ENCODE results near the gene KCNG4. TPM values are rescaled to one million over a fixed set of nuclear protein-coding genes. Genes with fewer than 3 reads are reported as not detected.
A peak's percentile ranks its signal among the peaks of the same experiment; 100 is the strongest.

KCNG4 gene
- total RNA-seq, 1 experiment from 2014 or later: not detected

GRCh38 chr16:84229471-84229870 lies 10.3 kb downstream of the KCNG4 start:
- Histone ChIP-seq H3K79me2 (ENCODE audit: insufficient read depth, low read length) (no peaks in the 10 kb centered on the region), H3K4me2 (ENCODE audit: low read length) (peak overlapping the region; percentile 78), H3K36me3 (ENCODE audit: control insufficient read depth in 1 of 2, insufficient read depth in 2 of 2, low read length in 2 of 2) (no peaks in the 10 kb centered on the region), H4K20me1 (ENCODE audit: insufficient read depth) (no peaks in the 10 kb centered on the region), H3K4me1 (ENCODE audit: control insufficient read depth in 1 of 2, insufficient read depth in 2 of 2, low read length in 2 of 2) (peaks cover 17 to 37% of the 10 kb centered on the region in 2 experiments), H3K9me2 (ENCODE audit: insufficient read depth) (no peaks in the 10 kb centered on the region), H3K9me3 (ENCODE audit: control insufficient read depth in 1 of 2, insufficient read depth in 1 of 2, low read depth in 1 of 2, low read length in 2 of 2) (no peaks in the 10 kb centered on the region), H3K27me3 (ENCODE audit: insufficient read depth, low read length) (peaks cover 8% of the 10 kb centered on the region; the same call in 1 of the 2 replicates), H3K4me3 (replicated peaks in 1 of 2; ENCODE audit: low read depth in 1 of 2, low read length in 2 of 2) (no peak overlapping the region), H3K9ac (ENCODE audit: low read length) (no peak overlapping the region), H3K27ac (ENCODE audit: low read depth, low read length) (no peak overlapping the region), H2AFZ (ENCODE audit: low read depth, low read length, poor library complexity, severe bottlenecking) (no peak overlapping the region)
- POLR2A ChIA-PET: no interaction called here
- TF ChIP-seq, protein P1, sequence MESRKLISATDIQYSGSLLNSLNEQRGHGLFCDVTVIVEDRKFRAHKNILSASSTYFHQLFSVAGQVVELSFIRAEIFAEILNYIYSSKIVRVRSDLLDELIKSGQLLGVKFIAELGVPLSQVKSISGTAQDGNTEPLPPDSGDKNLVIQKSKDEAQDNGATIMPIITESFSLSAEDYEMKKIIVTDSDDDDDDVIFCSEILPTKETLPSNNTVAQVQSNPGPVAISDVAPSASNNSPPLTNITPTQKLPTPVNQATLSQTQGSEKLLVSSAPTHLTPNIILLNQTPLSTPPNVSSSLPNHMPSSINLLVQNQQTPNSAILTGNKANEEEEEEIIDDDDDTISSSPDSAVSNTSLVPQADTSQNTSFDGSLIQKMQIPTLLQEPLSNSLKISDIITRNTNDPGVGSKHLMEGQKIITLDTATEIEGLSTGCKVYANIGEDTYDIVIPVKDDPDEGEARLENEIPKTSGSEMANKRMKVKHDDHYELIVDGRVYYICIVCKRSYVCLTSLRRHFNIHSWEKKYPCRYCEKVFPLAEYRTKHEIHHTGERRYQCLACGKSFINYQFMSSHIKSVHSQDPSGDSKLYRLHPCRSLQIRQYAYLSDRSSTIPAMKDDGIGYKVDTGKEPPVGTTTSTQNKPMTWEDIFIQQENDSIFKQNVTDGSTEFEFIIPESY (IDR thresholded peaks at IDR 0.05; ENCODE audit: extremely low read depth, insufficient replicate concordance, low read length): no peak
- DNase-seq (ENCODE audit: low read depth, low spot score) (no peak), ATAC-seq (no peak)
- no TSS peak for BruUV-seq (replicated peaks)
- RAD21 ChIA-PET (ENCODE audit: low non-redundant PET in 1 of 2, low total read pairs in 2 of 2, uncharacterized antibody in 2 of 2, unreplicated experiment in 2 of 2): interaction anchor here in 1 of 2 experiments (0.7 kb wide), 1 partner anchor 25 kb away, joined by 3 read pairs; no protein-coding TSS in a partner anchor
- CTCF ChIA-PET: no interaction called here
- intact Hi-C loops (cut with micrococcal nuclease): no loop called here

DNA sequence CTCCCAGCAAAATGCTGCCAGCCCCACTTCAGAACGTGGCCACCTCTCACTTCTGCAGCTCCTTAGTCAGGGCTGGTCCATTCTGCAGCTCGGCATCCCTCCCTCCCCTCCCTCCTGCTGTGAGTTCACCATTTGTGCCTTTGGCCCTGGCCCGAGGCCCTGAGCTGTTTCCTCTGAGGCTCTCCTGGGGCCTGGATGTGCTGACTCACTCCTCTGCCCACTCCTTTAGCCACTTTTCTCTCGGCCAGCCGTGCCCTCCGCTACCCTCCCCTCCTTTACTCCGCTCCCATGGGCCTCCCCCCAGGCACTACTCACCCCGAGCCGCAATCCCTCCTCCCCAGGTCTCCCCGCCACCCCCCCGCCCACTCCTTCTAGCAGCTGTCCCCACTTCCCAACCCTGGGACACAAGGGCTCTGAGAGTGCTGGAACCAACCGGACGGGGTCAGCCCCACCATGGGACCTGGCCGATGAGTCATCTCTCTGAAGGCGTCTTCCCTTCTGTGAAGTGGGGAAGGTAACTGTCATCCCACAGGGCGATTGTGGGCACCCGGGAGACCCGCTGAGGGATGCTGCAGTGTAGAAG lies 11.5 kb downstream of the KCNG4 start:
- no TSS peak for BruUV-seq (replicated peaks)
- H2AFZ ChIP-seq (ENCODE audit: low read depth, low read length, poor library complexity, severe bottlenecking): peak overlapping the region; percentile 3
- H3K9me2 ChIP-seq (ENCODE audit: insufficient read depth): no peaks in the 10 kb centered on the region
- RAD21 ChIA-PET (ENCODE audit: low non-redundant PET in 1 of 2, low total read pairs in 2 of 2, uncharacterized antibody in 2 of 2, unreplicated experiment in 2 of 2): interaction anchor here in 1 of 2 experiments (0.8 to 0.9 kb wide), 2 partner anchors 41 to 80 kb away, joined by 3 to 4 read pairs; partner anchors contain the start of gene TAF1C
- peak overlapping the region; percentile 27 to 48 for H3K4me3 ChIP-seq (replicated peaks in 1 of 2; ENCODE audit: low read depth in 1 of 2, low read length in 2 of 2)
- CTCF ChIA-PET: interaction anchor here (1.0 to 2.0 kb wide), 4 partner anchors 41 to 144 kb away, joined by 4 to 9 read pairs (median 6); partner anchors contain the start of gene TAF1C
- H3K27me3 ChIP-seq (ENCODE audit: insufficient read depth, low read length): peaks cover 8% of the 10 kb centered on the region; the same call in 1 of the 2 replicates
- no peaks in the 10 kb centered on the region for H4K20me1 ChIP-seq (ENCODE audit: insufficient read depth)
- intact Hi-C loops (cut with micrococcal nuclease): no loop called here
- H3K27ac ChIP-seq (ENCODE audit: low read depth, low read length): peak overlapping the region; percentile 5
- no peaks in the 10 kb centered on the region for H3K36me3 ChIP-seq (ENCODE audit: control insufficient read depth in 1 of 2, insufficient read depth in 2 of 2, low read length in 2 of 2)
- ATAC-seq (peak; percentile 87), DNase-seq (ENCODE audit: low read depth, low spot score) (peak; percentile 76)
- H3K4me1 ChIP-seq (ENCODE audit: control insufficient read depth in 1 of 2, insufficient read depth in 2 of 2, low read length in 2 of 2): peaks cover 22 to 48% of the 10 kb centered on the region in 2 experiments
- peak overlapping the region; percentile 78 for H3K4me2 ChIP-seq (ENCODE audit: low read length)
- no peaks in the 10 kb centered on the region for H3K79me2 ChIP-seq (ENCODE audit: insufficient read depth, low read length)
- peak overlapping the region; percentile 51 for H3K9ac ChIP-seq (ENCODE audit: low read length)
- POLR2A ChIA-PET: interaction anchor here (0.6 to 1.5 kb wide), 4 partner anchors 42 to 313 kb away, joined by 3 to 5 read pairs (median 4); partner anchors contain the start of genes MBTPS1 and TAF1C
- H3K9me3 ChIP-seq (ENCODE audit: control insufficient read depth in 1 of 2, insufficient read depth in 1 of 2, low read depth in 1 of 2, low read length in 2 of 2): no peaks in the 10 kb centered on the region
- peak; percentile 62; the same call in 1 of the 2 replicates for TF ChIP-seq POLR2AphosphoS5 (IDR thresholded peaks at IDR 0.05; ENCODE audit: low read depth, low read length)
- TF ChIP-seq SRF (IDR thresholded peaks at IDR 0.05; ENCODE audit: low read depth): no peak
- no peak for TF ChIP-seq RAD21 (IDR thresholded peaks at IDR 0.05; ENCODE audit: low read depth)
- peak; percentile 56 for TF ChIP-seq TCF7L2 (IDR thresholded peaks at IDR 0.05; ENCODE audit: borderline replicate concordance, extremely low read depth, insufficient read depth, insufficient read length)
- TF ChIP-seq SP1 (IDR thresholded peaks at IDR 0.05; ENCODE audit: low read depth): no peak; the same call in none of the 2 replicates
- TF ChIP-seq FOSL1 (IDR thresholded peaks at IDR 0.05; ENCODE audit: low read depth): peak; percentile 81
- TF ChIP-seq, protein P2, sequence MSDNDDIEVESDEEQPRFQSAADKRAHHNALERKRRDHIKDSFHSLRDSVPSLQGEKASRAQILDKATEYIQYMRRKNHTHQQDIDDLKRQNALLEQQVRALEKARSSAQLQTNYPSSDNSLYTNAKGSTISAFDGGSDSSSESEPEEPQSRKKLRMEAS (IDR thresholded peaks at IDR 0.05): no peak
- no peak for TF ChIP-seq SIN3A (IDR thresholded peaks at IDR 0.05; ENCODE audit: low read depth)
- peak; percentile 80 for TF ChIP-seq EGR1 (IDR thresholded peaks at IDR 0.05; ENCODE audit: low read depth)
- TF ChIP-seq YY1 (IDR thresholded peaks at IDR 0.05; ENCODE audit: extremely low read depth, insufficient replicate concordance, low read depth, low read length): peak; percentile 54
- TF ChIP-seq ZFX (IDR thresholded peaks at IDR 0.05): 0 out of 2 replicates have a peak, but pooled peaks have one; percentile 15
- no peak for TF ChIP-seq REST (IDR thresholded peaks at IDR 0.05; ENCODE audit: low read depth)
- TF ChIP-seq JUND (IDR thresholded peaks at IDR 0.05): peak; percentile 86

Measured in HCT116 (cell line).